GM12872 (cell line): Measurements from ENCODE around the gene TP53RK.

Experiments used
- CTCF ChIP-seq: IDR thresholded peaks from 3 replicates; pipeline ENCODE4 v1.5.1; 2011; ENCODE audit warnings: low read depth, mild to moderate bottlenecking, low read length, moderate library complexity; ENCODE audit not compliant: insufficient read depth

Gene TP53RK

GRCh38 chr20:46698788-46699187 lies 9.5 kb upstream of the TP53RK start:
- no peak for TF ChIP-seq CTCF

- TF ChIP-seq CTCF, result no peak
Observed at GRCh38 chr20:46696791-46697279, 7.6 kb upstream of the TP53RK start.

- TF ChIP-seq CTCF, result no peak
Observed at GRCh38 chr20:46695892-46696291, 6.6 kb upstream of the TP53RK start.

- TF ChIP-seq CTCF, result no peak
Observed at GRCh38 chr20:46694484-46694883, 5.2 kb upstream of the TP53RK start.

GRCh38 chr20:46691196-46691595 lies 2.0 kb upstream of the TP53RK start:
- TF ChIP-seq CTCF, result no peak

GRCh38 chr20:46690219-46691106 lies 1.2 kb upstream of the TP53RK start:
- TF ChIP-seq CTCF, result no peak

- no peak for TF ChIP-seq CTCF
Observed at GRCh38 chr20:46689754-46690085, 476 bp upstream of the TP53RK start.
